GM06990 (cell line): ENCODE data around the gene AGTPBP1.
A peak's percentile ranks its signal among the peaks of the same experiment; 100 is the strongest.
"Not testable (repeated sequence)": the region's sequence is repeated elsewhere in the genome, so short reads cannot be mapped to it uniquely, and the experiment has no call there.

ENCODE experiments used
- DNase-seq: peaks from one replicate; pipeline ENCODE4 v3.0.0-alpha.2; 2011; ENCODE audit not compliant: insufficient read length; ENCODE audit errors: extremely low read depth
- H3K27me3 ChIP-seq: replicated peaks from 2 replicates; pipeline ENCODE4 v1.6.0; 2011; ENCODE audit warnings: low read length; ENCODE audit not compliant: control insufficient read depth, insufficient read depth
- H3K36me3 ChIP-seq: 2 replicates; pipeline ENCODE4 v1.5.1; 2011; ENCODE audit warnings: low read length; ENCODE audit not compliant: control insufficient read depth, insufficient read depth
- H3K4me3 ChIP-seq: replicated peaks from 2 replicates; pipeline ENCODE4 v1.5.1; 2011; ENCODE audit warnings: low read depth, mild to moderate bottlenecking, control low read depth, low read length
- TF ChIP-seq, protein P1 (sequence below): IDR thresholded peaks from 2 replicates; pipeline ENCODE4 v1.5.1; 2011; ENCODE audit warnings: low read length, control low read depth, mild to moderate bottlenecking, inconsistent platforms; ENCODE audit not compliant: insufficient read depth, poor library complexity, severe bottlenecking

AGTPBP1 gene

DNA sequence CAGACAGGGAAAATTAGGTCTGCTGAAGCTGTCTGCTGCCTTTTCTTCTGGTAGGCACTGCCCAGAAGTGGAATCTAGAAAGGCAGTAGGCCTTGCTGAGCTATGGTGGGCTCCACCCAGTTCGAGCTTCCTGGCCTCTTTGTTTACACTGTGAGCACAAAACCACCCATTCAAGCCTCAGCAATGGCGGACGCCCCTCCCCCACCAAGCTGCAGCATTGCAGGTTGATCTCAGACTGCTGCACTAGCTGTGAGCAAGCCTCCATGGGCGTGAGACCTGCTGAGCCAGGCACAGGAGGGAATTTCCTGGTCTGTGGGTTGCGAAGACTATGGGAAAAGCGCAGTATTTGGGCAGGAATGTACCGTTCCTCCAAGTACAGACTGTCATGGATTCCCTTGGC lies 18.5 kb downstream of the AGTPBP1 start:
- H3K27me3 ChIP-seq = no peaks in the 10 kb centered on the region
- no peaks in the 10 kb centered on the region for H3K36me3 ChIP-seq
- no peak overlapping the region for H3K4me3 ChIP-seq
- no peak for DNase-seq
- TF ChIP-seq, protein P1, sequence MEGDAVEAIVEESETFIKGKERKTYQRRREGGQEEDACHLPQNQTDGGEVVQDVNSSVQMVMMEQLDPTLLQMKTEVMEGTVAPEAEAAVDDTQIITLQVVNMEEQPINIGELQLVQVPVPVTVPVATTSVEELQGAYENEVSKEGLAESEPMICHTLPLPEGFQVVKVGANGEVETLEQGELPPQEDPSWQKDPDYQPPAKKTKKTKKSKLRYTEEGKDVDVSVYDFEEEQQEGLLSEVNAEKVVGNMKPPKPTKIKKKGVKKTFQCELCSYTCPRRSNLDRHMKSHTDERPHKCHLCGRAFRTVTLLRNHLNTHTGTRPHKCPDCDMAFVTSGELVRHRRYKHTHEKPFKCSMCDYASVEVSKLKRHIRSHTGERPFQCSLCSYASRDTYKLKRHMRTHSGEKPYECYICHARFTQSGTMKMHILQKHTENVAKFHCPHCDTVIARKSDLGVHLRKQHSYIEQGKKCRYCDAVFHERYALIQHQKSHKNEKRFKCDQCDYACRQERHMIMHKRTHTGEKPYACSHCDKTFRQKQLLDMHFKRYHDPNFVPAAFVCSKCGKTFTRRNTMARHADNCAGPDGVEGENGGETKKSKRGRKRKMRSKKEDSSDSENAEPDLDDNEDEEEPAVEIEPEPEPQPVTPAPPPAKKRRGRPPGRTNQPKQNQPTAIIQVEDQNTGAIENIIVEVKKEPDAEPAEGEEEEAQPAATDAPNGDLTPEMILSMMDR = no peak

DNA sequence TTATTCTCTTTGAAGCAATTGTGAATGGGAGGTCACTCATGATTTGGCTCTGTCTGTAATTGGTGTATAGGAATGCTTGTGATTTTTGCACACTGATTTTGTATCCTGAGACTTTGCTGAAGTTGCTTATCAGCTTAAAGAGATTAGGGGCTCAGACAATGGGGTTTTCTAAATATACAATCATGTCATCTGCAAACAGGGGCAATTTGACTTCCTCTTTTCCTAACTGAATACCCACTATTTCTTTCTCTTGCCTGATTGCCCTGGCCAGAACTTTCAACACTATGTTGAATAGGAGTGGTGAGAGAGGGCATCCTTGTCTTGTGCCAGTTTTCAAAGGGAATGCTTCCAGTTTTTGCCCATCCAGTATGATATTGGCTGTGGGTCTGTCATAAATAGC lies 22.3 kb downstream of the AGTPBP1 start:
- not testable (repeated sequence) for DNase-seq, H3K36me3 ChIP-seq, H3K4me3 ChIP-seq, H3K27me3 ChIP-seq

DNA sequence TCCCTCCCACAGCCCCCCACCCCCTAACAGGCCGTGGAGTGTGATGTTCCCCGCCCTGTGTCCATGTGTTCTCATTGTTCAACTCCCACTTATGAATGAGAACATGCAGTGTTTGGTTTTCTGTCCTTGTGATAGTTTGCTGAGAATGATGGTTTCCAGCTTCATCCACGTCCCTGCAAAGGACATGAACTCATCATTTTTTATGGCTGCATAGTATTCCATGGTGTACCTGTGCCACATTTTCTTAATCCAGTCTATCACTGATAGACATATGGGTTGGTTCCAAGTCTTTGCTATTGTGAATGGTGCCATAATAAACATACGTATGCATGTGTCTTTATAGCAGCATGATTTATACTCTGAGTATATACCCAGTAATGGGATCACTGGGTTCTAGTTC lies 23.9 kb downstream of the AGTPBP1 start:
- H3K36me3 ChIP-seq, DNase-seq, H3K27me3 ChIP-seq, H3K4me3 ChIP-seq: not testable (repeated sequence)

GRCh38 chr9:85717220-85717619 lies 24.5 kb downstream of the AGTPBP1 start:
- H3K36me3 ChIP-seq = no peaks in the 10 kb centered on the region
- H3K27me3 ChIP-seq = no peaks in the 10 kb centered on the region
- no peak overlapping the region for H3K4me3 ChIP-seq
- DNase-seq = no peak
- TF ChIP-seq, protein P1 = no peak

DNA sequence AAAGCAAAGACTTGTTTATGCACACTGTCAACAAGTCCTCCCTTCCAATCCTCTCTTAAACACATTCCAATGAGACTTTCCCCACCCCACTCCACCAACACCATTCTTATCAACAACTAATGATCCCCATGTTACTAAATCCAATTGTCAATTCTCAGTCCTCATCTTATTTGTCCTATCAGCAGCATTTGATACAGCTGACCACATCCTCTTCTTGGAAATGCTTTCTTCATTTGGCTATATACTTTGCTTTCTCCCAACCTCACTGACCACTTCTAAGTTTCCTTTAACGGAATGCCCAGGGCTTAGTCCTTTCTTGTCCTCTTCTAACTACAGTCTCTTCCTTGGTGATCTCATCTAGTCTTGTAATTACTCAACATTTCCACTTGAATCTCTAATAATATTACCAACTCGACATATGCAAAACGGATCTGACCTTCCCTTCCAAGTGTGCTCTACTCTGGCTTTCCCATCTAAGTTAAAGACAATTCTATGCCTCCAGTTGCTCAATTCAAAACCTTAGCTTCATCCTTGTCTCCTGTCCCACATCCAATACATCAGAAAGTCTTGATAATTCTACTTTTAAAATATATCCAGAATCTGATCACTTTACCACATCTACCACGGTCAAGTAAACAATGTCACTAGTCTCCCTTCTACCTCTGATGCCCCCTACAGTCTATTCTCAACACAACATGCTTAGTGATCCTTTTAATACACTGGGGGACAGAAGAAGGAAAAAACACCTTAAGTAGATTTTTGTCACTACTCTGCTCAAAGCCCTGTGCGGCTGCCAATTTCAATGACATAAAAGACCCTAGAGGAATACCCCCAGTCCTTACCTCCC lies 25.5 kb downstream of the AGTPBP1 start:
- TF ChIP-seq, protein P1 = peak; percentile 58
- H3K4me3 ChIP-seq = peak overlapping the region; percentile 45
- H3K27me3 ChIP-seq = no peaks in the 10 kb centered on the region
- DNase-seq = peak; percentile 22
- no peaks in the 10 kb centered on the region for H3K36me3 ChIP-seq

DNA sequence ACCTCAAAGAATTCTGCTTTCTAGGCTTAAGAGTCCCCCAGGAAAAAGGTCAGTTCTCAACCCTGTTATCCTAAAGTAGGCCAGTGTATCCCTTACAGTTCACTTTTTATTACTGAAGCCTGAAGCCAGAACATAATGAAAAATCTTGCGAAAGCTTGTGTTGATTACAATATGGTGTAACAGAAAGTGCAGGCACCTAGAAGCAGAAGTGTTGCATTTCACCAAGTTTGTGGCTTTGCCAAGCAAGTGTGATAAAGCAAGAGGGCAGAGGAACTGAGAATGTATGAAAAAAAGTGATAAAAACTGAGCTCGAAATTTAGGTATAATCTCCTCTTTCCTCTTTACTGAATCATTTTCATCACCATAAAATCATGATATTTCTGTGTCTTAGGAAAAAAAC lies 26.2 kb downstream of the AGTPBP1 start:
- Histone ChIP-seq H3K4me3 (peak overlapping the region; percentile 14), H3K36me3 (no peaks in the 10 kb centered on the region), H3K27me3 (no peaks in the 10 kb centered on the region)
- TF ChIP-seq, protein P1 = no peak
- peak; percentile 26 for DNase-seq
